CD4-positive, alpha-beta memory T cell (primary cell): ENCODE data around the gene SLC4A9. TPM values are rescaled to one million over a fixed set of nuclear protein-coding genes. Genes with fewer than 3 reads are reported as not detected.

Source experiments
- CTCF ChIA-PET: fragments of 350-600 bp; sonication (Branson Sonifier 250); formaldehyde crosslinking; loops from one replicate; lab custom pipeline; 2021; ENCODE audit warnings: inconsistent platforms; ENCODE audit not compliant: partially characterized antibody; lab: Charles Lee
- POLR2A ChIA-PET: fragments of 350-600 bp; sonication (Branson Sonifier 250); formaldehyde crosslinking; loops from one replicate; lab custom pipeline; 2021; ENCODE audit not compliant: partially characterized antibody; lab: Charles Lee
- DNase-seq, 5 donors: peaks; one replicate each; pipeline versions ENCODE4 v3.0.0 to v3.0.0-alpha.2; 2020 to 2022; ENCODE audit warnings: mixed read lengths in 1 of 5
- H3K27ac ChIP-seq: one replicate; pipeline ENCODE4 v1.7.0; 2013; ENCODE audit warnings: low read depth, low read length
- H3K27me3 ChIP-seq: 2 replicates; pipeline ENCODE4 v1.7.0; 2013; ENCODE audit warnings: mild to moderate bottlenecking, low read length, moderate library complexity; ENCODE audit not compliant: insufficient read depth
- H3K36me3 ChIP-seq: 2 replicates; pipeline ENCODE4 v1.7.0; 2013; ENCODE audit warnings: mild to moderate bottlenecking, low read length, moderate library complexity; ENCODE audit not compliant: insufficient read depth
- H3K4me1 ChIP-seq: 2 replicates; pipeline ENCODE4 v1.7.0; 2013; ENCODE audit warnings: mild to moderate bottlenecking, low read length, moderate library complexity; ENCODE audit not compliant: insufficient read depth
- H3K4me3 ChIP-seq, 2 donors: one replicate each; pipeline ENCODE4 v1.7.0; 2013; ENCODE audit warnings: low read length in 2 of 2, mild to moderate bottlenecking in 1 of 2
- H3K9me3 ChIP-seq, 2 donors: one replicate each; pipeline ENCODE4 v1.7.0; 2013; ENCODE audit warnings: low read length in 2 of 2, control low read depth in 1 of 2; ENCODE audit not compliant: control insufficient read depth in 1 of 2
- H3K27ac Mint-ChIP-seq, 7 donors: one replicate each; pipeline ENCODE4 v1.8.0; 2020 to 2021; ENCODE audit warnings: mixed read lengths in 7 of 7, mild to moderate bottlenecking in 6 of 7, inconsistent platforms in 3 of 7, moderate library complexity in 3 of 7
- H3K27me3 Mint-ChIP-seq, 2 donors: one replicate each; pipeline ENCODE4 v1.8.0; 2020 to 2021; ENCODE audit warnings: mixed read lengths in 2 of 2
- H3K36me3 Mint-ChIP-seq, 2 donors: one replicate each; pipeline ENCODE4 v1.8.0; 2020 to 2021; ENCODE audit warnings: mixed read lengths in 2 of 2, inconsistent platforms in 1 of 2, mild to moderate bottlenecking in 1 of 2
- H3K4me1 Mint-ChIP-seq, 4 donors: one replicate each; pipeline ENCODE4 v1.8.0; 2020 to 2021; ENCODE audit warnings: mixed read lengths in 4 of 4, mild to moderate bottlenecking in 1 of 4
- H3K4me3 Mint-ChIP-seq, 8 donors: one replicate each; pipeline ENCODE4 v1.8.0; 2020 to 2021; ENCODE audit warnings: mixed read lengths in 8 of 8, mild to moderate bottlenecking in 7 of 8, moderate library complexity in 6 of 8, inconsistent platforms in 3 of 8
- H3K9me3 Mint-ChIP-seq, 8 donors: one replicate each; pipeline ENCODE4 v1.8.0; 2020 to 2021; ENCODE audit warnings: mixed read lengths in 8 of 8, mild to moderate bottlenecking in 5 of 8, inconsistent platforms in 3 of 8, moderate library complexity in 1 of 8
- intact Hi-C: fragments of 100-400 bp; cut with micrococcal nuclease; formaldehyde crosslinking; loops from one replicate; pipeline ENCODE4 v1.15.1; 2023
- polyA plus RNA-seq, 2 donors: library from polyadenylated mRNA; unstranded; fragments of 300-500 nt; fragmentation: Illumina TruSeq; gene quantifications; one replicate each; pipeline ENCODE4 v1.2.3, GENCODE V29; 2021
- total RNA-seq, 2 experiments: library from RNA; stranded (reverse); gene quantifications; one replicate each; pipeline ENCODE4 v1.2.3, GENCODE V29; 2021

Gene SLC4A9
- total and polyA plus RNA-seq, 4 experiments from 2014 or later: not detected

DNA sequence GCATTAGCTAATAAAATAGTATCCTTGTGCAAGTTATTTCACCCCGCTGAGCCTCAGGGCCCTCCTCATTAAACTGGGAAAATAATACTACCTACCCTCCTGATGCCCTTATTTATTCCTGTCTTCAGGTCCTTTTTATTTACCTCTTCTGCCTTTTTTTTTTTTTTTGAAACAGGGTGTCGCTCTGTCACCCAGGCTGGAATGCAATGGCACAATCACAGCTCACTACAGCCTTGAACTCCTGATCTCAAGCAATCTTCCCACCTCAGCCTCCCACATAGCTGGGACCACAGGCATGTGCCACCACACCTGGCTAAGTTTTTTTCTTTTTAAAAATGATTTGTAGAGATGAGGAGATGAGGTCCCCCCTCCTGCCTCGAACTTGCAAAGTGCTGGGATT lies 34.5 kb upstream of the SLC4A9 start:
- Histone ChIP-seq H3K9me3 (no peaks in the 10 kb centered on the region), H3K4me1 (no peaks in the 10 kb centered on the region), H3K36me3 (no peaks in the 10 kb centered on the region), H3K27ac (no peak overlapping the region), H3K27me3 (no peaks in the 10 kb centered on the region), H3K4me3 (no peak overlapping the region)
- ChIA-PET CTCF (interaction anchor here (0.7 to 1.4 kb wide), 3 partner anchors 21 to 81 kb away, joined by 3 to 4 read pairs (median 3); no protein-coding TSS in a partner anchor), POLR2A (no interaction called here)
- H3K9me3 Mint-ChIP-seq: peaks cover 0 to 1% (median 0%) of the 10 kb centered on the region in 8 donors
- peaks cover 0 to 2% of the 10 kb centered on the region in 2 donors for H3K27me3 Mint-ChIP-seq
- peaks cover 0 to 2% (median 0%) of the 10 kb centered on the region in 4 donors for H3K4me1 Mint-ChIP-seq
- intact Hi-C loops: no loop called here
- no peak for DNase-seq
- no peaks in the 10 kb centered on the region for H3K36me3 Mint-ChIP-seq
- H3K27ac Mint-ChIP-seq: peak overlapping the region in 1 of 7 donors; percentile 1
- H3K4me3 Mint-ChIP-seq: no peak overlapping the region

- Mint-ChIP-seq H3K27me3 (peaks cover 0 to 2% of the 10 kb centered on the region in 2 donors), H3K4me3 (no peak overlapping the region), H3K4me1 (no peaks in the 10 kb centered on the region), H3K9me3 (no peaks in the 10 kb centered on the region), H3K36me3 (no peaks in the 10 kb centered on the region), H3K27ac (no peak overlapping the region)
- ChIA-PET CTCF (interaction anchor here (1.1 to 2.8 kb wide), 4 partner anchors 18 to 31 kb away, joined by 3 to 12 read pairs (median 4); partner anchors contain the start of gene HBEGF), POLR2A (no interaction called here)
- no peaks in the 10 kb centered on the region for H3K36me3 ChIP-seq
- H3K27ac ChIP-seq: no peak overlapping the region
- H3K9me3 ChIP-seq: no peaks in the 10 kb centered on the region
- no peaks in the 10 kb centered on the region for H3K4me1 ChIP-seq
- H3K4me3 ChIP-seq: no peak overlapping the region
- intact Hi-C loops: no loop called here
- H3K27me3 ChIP-seq: no peaks in the 10 kb centered on the region
- no peak for DNase-seq
These were observed 32.4 kb upstream of the SLC4A9 start for GRCh38 chr5:140327589-140327988.

DNA sequence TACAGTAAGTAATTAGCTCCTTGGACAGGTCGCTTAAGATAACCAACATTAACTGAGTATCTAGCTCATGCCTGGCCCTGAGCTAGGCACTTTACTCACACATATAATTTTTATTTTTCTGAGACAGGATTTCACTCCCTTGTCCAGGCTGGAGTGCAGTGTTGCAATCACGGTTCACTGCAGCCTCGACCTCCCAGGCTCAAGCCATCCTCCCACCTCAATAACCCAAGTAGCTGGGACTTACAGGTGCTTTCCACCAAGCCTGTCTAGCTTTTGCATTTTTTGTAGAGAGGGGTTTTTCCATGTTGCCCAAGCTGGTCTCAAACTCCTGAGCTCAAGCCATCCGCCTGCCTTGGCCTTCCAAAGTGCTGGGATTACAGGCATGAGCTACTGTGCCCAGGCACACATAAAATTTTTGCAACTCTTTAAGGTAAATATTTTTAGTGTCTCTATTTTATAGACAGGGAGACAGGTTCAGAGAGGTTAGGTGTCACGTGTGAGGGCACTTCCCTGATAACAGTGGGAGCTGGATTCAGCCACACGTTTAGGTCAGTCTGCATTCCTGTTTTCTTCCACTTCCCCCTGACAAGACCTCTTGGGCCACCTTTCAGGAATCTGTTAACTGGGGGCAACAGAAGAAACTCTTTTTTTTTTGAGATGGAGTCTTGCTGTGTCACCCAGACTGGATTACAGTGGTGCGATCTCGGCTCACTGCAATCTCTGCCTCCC lies 31.8 kb upstream of the SLC4A9 start:
- Histone ChIP-seq H3K27ac (no peak overlapping the region), H3K4me3 (no peak overlapping the region), H3K27me3 (no peaks in the 10 kb centered on the region), H3K4me1 (no peaks in the 10 kb centered on the region), H3K9me3 (no peaks in the 10 kb centered on the region), H3K36me3 (no peaks in the 10 kb centered on the region)
- intact Hi-C loops: no loop called here
- POLR2A ChIA-PET: no interaction called here
- H3K36me3 Mint-ChIP-seq: no peaks in the 10 kb centered on the region
- H3K9me3 Mint-ChIP-seq: no peaks in the 10 kb centered on the region
- no peaks in the 10 kb centered on the region for H3K4me1 Mint-ChIP-seq
- H3K27ac Mint-ChIP-seq: no peak overlapping the region
- no peak for DNase-seq
- peaks cover 0 to 2% of the 10 kb centered on the region in 2 donors for H3K27me3 Mint-ChIP-seq
- CTCF ChIA-PET: interaction anchor here (1.1 to 2.8 kb wide), 5 partner anchors 18 to 31 kb away, joined by 3 to 12 read pairs (median 4); partner anchors contain the start of gene HBEGF
- H3K4me3 Mint-ChIP-seq: no peak overlapping the region

GRCh38 chr5:140329739-140330481 lies 30.1 kb upstream of the SLC4A9 start:
- H3K27ac ChIP-seq: no peak overlapping the region
- no peaks in the 10 kb centered on the region for H3K9me3 ChIP-seq
- DNase-seq: no peak
- Mint-ChIP-seq H3K4me1 (no peaks in the 10 kb centered on the region), H3K9me3 (no peaks in the 10 kb centered on the region), H3K27me3 (peaks cover 0 to 2% of the 10 kb centered on the region in 2 donors), H3K4me3 (no peak overlapping the region), H3K36me3 (peaks cover 4% of the 10 kb centered on the region in 2 donors), H3K27ac (no peak overlapping the region)
- H3K27me3 ChIP-seq: no peaks in the 10 kb centered on the region
- intact Hi-C loops: no loop called here
- CTCF ChIA-PET: interaction anchor here (1.0 to 1.5 kb wide), 2 partner anchors 16 to 85 kb away, joined by 4 to 5 read pairs; partner anchors contain the start of gene HBEGF
- no peak overlapping the region for H3K4me3 ChIP-seq
- POLR2A ChIA-PET: no interaction called here
- H3K36me3 ChIP-seq: no peaks in the 10 kb centered on the region
- H3K4me1 ChIP-seq: no peaks in the 10 kb centered on the region

DNA sequence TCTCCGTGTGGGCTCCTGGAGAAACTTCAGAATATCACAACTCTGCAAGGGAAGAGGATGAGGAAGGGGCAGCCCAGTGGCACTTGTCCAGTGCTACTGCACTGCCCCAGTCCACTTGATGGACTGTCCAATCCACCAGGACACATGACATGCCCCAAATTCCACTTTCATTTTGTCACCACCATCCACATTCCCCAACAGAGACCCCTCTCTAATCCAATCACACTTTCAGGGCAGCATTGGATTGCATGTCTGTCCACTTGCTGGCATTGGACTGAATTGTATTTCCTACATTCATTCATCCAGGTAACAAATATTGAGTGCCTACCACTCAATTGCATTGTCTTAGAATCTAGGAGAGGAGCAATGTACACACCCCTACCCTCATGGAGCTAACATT lies 28.4 kb upstream of the SLC4A9 start:
- Histone ChIP-seq H3K4me3 (no peak overlapping the region), H3K36me3 (no peaks in the 10 kb centered on the region), H3K9me3 (no peaks in the 10 kb centered on the region), H3K4me1 (no peaks in the 10 kb centered on the region), H3K27me3 (no peaks in the 10 kb centered on the region), H3K27ac (no peak overlapping the region)
- peaks cover 4 to 5% of the 10 kb centered on the region in 2 donors for H3K36me3 Mint-ChIP-seq
- ChIA-PET CTCF (no interaction called here), POLR2A (no interaction called here)
- no peak for DNase-seq
- no peaks in the 10 kb centered on the region for H3K9me3 Mint-ChIP-seq
- H3K27me3 Mint-ChIP-seq: peaks cover 0 to 2% of the 10 kb centered on the region in 2 donors
- H3K4me1 Mint-ChIP-seq: no peaks in the 10 kb centered on the region
- H3K4me3 Mint-ChIP-seq: no peak overlapping the region
- no peak overlapping the region for H3K27ac Mint-ChIP-seq
- intact Hi-C loops: no loop called here

DNA sequence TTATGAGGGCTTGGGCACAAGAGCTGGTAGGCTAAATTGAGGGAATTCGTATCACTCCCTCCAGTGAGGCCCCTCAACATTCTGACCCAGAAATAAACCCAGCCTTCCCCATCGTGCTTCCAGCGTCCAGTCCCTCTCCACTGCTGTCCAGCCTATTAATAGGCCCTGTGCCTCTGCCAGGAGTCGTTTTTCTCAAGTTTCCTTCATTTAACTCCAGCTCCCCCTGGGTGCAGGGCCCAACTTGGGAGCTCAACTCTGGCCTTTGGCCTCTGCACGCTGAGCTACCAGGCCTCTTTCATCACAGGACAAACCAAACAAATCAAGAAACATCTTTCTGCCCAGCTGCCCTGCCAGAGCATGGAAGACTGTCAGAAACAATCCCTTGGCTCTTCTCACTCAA lies 23.6 kb upstream of the SLC4A9 start:
- Mint-ChIP-seq H3K27ac (peak overlapping the region in 1 of 7 donors; percentile 87), H3K36me3 (peaks cover 4 to 5% of the 10 kb centered on the region in 2 donors), H3K4me1 (peaks cover 0 to 10% (median 5%) of the 10 kb centered on the region in 4 donors), H3K27me3 (no peaks in the 10 kb centered on the region), H3K9me3 (no peaks in the 10 kb centered on the region), H3K4me3 (no peak overlapping the region)
- no peaks in the 10 kb centered on the region for H3K36me3 ChIP-seq
- no peak overlapping the region for H3K27ac ChIP-seq
- ChIA-PET POLR2A (no interaction called here), CTCF (interaction anchor here (0.7 to 3.7 kb wide), 4 partner anchors 10 to 243 kb away, joined by 3 to 20 read pairs (median 12); partner anchors contain the start of gene HBEGF)
- DNase-seq: no peak
- intact Hi-C loops: no loop called here
- no peaks in the 10 kb centered on the region for H3K9me3 ChIP-seq
- no peaks in the 10 kb centered on the region for H3K27me3 ChIP-seq
- no peak overlapping the region for H3K4me3 ChIP-seq
- peaks cover 2% of the 10 kb centered on the region for H3K4me1 ChIP-seq

GRCh38 chr5:140337880-140338279 lies 22.1 kb upstream of the SLC4A9 start:
- Mint-ChIP-seq H3K36me3 (peaks cover 4 to 5% of the 10 kb centered on the region in 2 donors), H3K4me3 (no peak overlapping the region), H3K9me3 (no peaks in the 10 kb centered on the region), H3K27me3 (no peaks in the 10 kb centered on the region), H3K27ac (peak overlapping the region in 1 of 7 donors; percentile 61), H3K4me1 (peaks cover 9 to 22% (median 16%) of the 10 kb centered on the region in 4 donors)
- no peak for DNase-seq
- Histone ChIP-seq H3K9me3 (no peaks in the 10 kb centered on the region), H3K27ac (no peak overlapping the region), H3K36me3 (no peaks in the 10 kb centered on the region), H3K4me3 (no peak overlapping the region), H3K27me3 (no peaks in the 10 kb centered on the region), H3K4me1 (peaks cover 17% of the 10 kb centered on the region)
- POLR2A ChIA-PET: no interaction called here
- intact Hi-C loops: no loop called here
- CTCF ChIA-PET: interaction anchor here (0.6 to 3.7 kb wide), 4 partner anchors 8 to 93 kb away, joined by 3 to 20 read pairs (median 8); partner anchors contain the start of gene HBEGF
